Adrenal gland (tissue), 12 donors: Measurements from ENCODE around the gene JOSD2. TPM values are rescaled to one million over a fixed set of nuclear protein-coding genes. Genes with fewer than 3 reads are reported as not detected.

ENCODE experiments used
- DNase-seq, 7 donors: peaks; one replicate each; pipeline ENCODE4 v3.0.0-alpha.2; 2019 to 2020
- H3K27ac ChIP-seq, 5 donors: fragments of 200-600 bp; sonication (generic) in 4 of 5; 1 replicate in 3 of 5; 2 replicates in 2 of 5; pipeline versions ENCODE4 v1.5.1 to v1.8.0; 2016 to 2020; ENCODE audit warnings: mild to moderate bottlenecking in 1 of 5
- H3K27me3 ChIP-seq: fragments of 200-600 bp; 2 replicates; pipeline ENCODE4 v1.8.0; 2021
- H3K36me3 ChIP-seq, 2 donors: fragments of 200-600 bp; replicated peaks in 1 of 2; 1 replicate in 1 of 2; 2 replicates in 1 of 2; pipeline versions ENCODE4 v1.5.1 to v1.8.0; 2018 to 2022
- H3K4me1 ChIP-seq, 2 donors: fragments of 200-600 bp; replicated peaks in 1 of 2; 1 replicate in 1 of 2; 2 replicates in 1 of 2; pipeline versions ENCODE4 v1.5.1 to v1.8.0; 2018 to 2021
- H3K4me3 ChIP-seq, 4 donors: fragments of 200-600 bp; sonication (generic) in 3 of 4; one replicate each; pipeline ENCODE4 v1.5.1; 2016 to 2018
- H3K9me3 ChIP-seq, 3 donors: fragments of 200-600 bp; sonication (generic) in 1 of 3; replicated peaks in 1 of 3; 1 replicate in 2 of 3; 2 replicates in 1 of 3; pipeline versions ENCODE4 v1.5.1 to v1.8.0; 2016 to 2021
- CTCF ChIP-seq, 6 experiments: fragments of 450-650 bp in 4 of 6; fragments of 200-600 bp in 2 of 6; sonication (generic) in 1 of 6; IDR thresholded peaks; 1 replicate in 5 of 6; 2 replicates in 1 of 6; pipeline versions ENCODE4 v1.5.1 to v1.8.0; 2016 to 2021; ENCODE audit warnings: antibody characterized with exemption in 6 of 6, mild to moderate bottlenecking in 2 of 6, moderate library complexity in 1 of 6
- POLR2A ChIP-seq, 2 donors: fragments of 450-650 bp; IDR thresholded peaks; one replicate each; pipeline ENCODE4 v1.6.1; 2017; ENCODE audit warnings: antibody characterized with exemption in 2 of 2, mild to moderate bottlenecking in 2 of 2, moderate library complexity in 1 of 2
- WGBS, 4 donors: extraction: QIAGEN DNeasy Blood & Tissue Kit in 2 of 4; methylation state at CpG; one replicate each; pipeline versions ENCODE4 v1.1.5 to v1.1.7; 2013 to 2017; 5-methylcytosine and 5-hydroxymethylcytosine counted together
- intact Hi-C, 2 donors: fragments of 100-400 bp; cut with DNase I; formaldehyde crosslinking; loops; one replicate each; pipeline versions ENCODE4 v1.14.1 to v1.15.0; 2022 to 2023
- polyA plus RNA-seq, 3 donors: library from polyadenylated mRNA; stranded (reverse); fragments of 200-250 nt in 2 of 3; fragments of 350-450 nt in 1 of 3; fragmentation: Illumina TruSeq in 1 of 3; extraction: RNeasy Lipid Tissue Mini Kit (QIAGEN cat#74804) in 1 of 3; gene quantifications; one replicate each; pipeline ENCODE4 v1.2.3, GENCODE V29; 2013 to 2014
- total RNA-seq, 9 donors: library from RNA; depleted of rRNA in 4 of 9; stranded (reverse); fragments of >200 nt in 4 of 9; fragments of 120-200 nt in 1 of 9; fragmentation: NEBNext Ultra II Directional in 1 of 9; extraction: Animal tissue kit (Norgen Biotek cat#: 25700) in 1 of 9; gene quantifications; one replicate each; pipeline versions ENCODE4 v1.1.0 to v1.2.4, GENCODE V29; 2013 to 2023
- donor health status: healthy with polysubstance abuse.
- donor health status: Bipolar disorder and iron deficiency.
- donor health status: DM: yes; HTN: yes; CAD: no.
- donor health status: DM: no; HTN: no; CAD: no.
- donor health status: DM: no; HTN: no; CAD: no.
- donor health status: DM: yes; HTN: yes; CAD: no.

Gene JOSD2
- total and polyA plus RNA-seq, 12 donors: 1.2 to 70.9 (median 36.6) TPM

DNA sequence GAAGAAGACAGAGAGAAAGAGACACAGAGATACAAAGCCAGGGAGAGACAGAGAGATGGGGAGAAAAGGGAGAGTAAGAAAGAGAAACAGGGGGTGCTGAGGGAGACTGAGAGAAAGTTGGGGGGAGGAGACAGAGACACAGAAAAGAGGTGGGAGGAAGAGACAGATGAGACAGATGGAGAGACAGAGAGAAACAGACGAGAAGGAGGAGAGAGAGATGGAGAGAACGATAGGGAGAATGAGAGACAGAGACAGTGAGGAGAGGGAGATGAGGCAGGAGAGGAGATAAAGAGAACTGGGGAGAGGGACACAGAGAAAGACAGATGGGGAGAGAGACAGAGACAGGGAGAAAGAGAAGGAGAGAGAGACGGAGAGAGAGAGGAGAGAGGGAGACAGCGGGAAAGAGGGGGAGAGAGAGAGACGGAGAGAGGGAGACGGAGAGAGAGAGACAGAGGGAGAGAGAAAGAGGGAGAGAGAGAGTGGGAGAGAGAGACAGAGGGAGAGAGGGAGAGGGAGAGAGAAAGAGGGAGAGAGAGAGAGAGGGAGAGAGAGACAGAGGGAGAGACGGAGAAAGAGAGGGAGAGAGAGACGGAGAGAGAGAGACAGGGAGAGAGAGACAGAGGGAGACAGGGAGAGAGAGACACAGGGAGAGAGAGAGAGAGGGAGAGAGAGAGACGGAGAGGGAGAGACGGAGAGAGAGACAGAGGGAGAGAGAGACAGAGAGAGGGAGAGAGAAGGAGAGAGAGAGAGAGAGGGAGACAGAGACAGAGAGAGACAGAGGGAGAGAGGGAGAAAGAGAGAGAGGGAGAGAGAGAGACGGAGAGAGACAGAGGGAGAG lies 12.6 kb downstream of the JOSD2 start:
- TF ChIP-seq POLR2A (IDR thresholded peaks at IDR 0.05) (no peak), CTCF (IDR thresholded peaks at IDR 0.05) (no peak)
- Histone ChIP-seq H3K4me3 (no peak overlapping the region), H3K4me1 (no peaks in the 10 kb centered on the region), H3K9me3 (no peaks in the 10 kb centered on the region), H3K27ac (no peak overlapping the region), H3K36me3 (no peaks in the 10 kb centered on the region), H3K27me3 (no peaks in the 10 kb centered on the region)
- intact Hi-C loops: no loop called here
- DNase-seq: no peak
- WGBS, 4 donors: 62 to 74% (median 65%) methylated on average over 11 of the region's 11 CpGs

DNA sequence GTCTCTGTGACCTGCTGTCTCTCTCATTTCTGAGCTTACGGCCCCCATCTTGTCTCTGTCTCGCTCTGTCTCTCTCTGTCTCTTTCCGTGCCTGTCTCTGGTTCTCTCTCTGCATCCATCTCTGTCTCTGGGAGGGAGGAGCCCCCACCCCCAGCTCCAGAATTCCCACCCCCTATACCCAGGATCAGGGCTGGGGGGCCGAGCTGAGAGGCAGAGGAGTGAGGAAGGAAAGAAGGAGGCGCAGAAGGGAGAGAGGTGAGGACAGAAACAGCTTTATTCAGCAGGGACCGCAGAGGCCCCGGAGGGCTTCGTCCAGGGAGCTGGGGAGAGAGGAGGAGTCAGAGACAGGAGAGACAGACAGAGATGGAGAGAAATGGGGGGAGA lies 14.0 kb downstream of the JOSD2 start:
- Histone ChIP-seq H3K9me3 (no peaks in the 10 kb centered on the region), H3K36me3 (no peaks in the 10 kb centered on the region), H3K27ac (no peak overlapping the region), H3K27me3 (no peaks in the 10 kb centered on the region), H3K4me3 (no peak overlapping the region), H3K4me1 (no peaks in the 10 kb centered on the region)
- intact Hi-C loops: no loop called here
- DNase-seq: no peak
- 62 to 64% (median 63%) methylated on average over 8 of the region's 8 CpGs for WGBS, 4 donors
- TF ChIP-seq CTCF (IDR thresholded peaks at IDR 0.05) (no peak), POLR2A (IDR thresholded peaks at IDR 0.05) (no peak)

- DNase-seq: no peak
- TF ChIP-seq CTCF (IDR thresholded peaks at IDR 0.05) (no peak), POLR2A (IDR thresholded peaks at IDR 0.05) (no peak)
- no peak overlapping the region for H3K4me3 ChIP-seq
- H3K27ac ChIP-seq: no peak overlapping the region
- H3K9me3 ChIP-seq: no peaks in the 10 kb centered on the region
- intact Hi-C loops: no loop called here
- H3K27me3 ChIP-seq: no peaks in the 10 kb centered on the region
- WGBS, 4 donors: 69 to 76% (median 73%) methylated on average over 25 to 30 of the region's 30 CpGs
- no peaks in the 10 kb centered on the region for H3K4me1 ChIP-seq
- no peaks in the 10 kb centered on the region for H3K36me3 ChIP-seq
Measured at GRCh38 chr19:50496189-50497021, 14.6 kb downstream of the JOSD2 start.

DNA sequence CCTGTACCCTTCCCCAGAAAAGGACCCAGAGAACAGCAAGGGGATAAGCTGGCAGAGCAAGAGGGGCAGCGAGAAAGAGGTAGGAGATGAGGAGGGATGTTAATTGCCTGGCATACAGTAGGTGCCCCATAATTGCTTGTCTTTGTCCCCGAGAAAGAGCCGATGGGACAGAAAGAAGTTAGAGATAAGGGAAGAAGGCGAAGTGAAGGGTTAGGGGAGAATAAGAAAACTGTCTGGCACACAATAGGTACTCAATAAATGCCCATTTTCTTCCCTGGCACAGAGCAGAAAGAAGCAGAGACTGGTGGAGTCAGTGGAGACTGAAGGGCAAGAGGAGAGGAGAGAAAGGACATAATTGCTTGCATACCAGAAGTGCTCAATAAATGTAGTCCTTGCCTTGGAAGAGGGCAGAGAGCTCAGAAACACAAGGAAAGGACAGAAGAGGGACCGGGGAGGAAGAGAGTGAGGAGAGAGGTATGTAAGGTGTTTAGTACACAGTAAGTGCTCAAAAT lies 15.9 kb downstream of the JOSD2 start:
- H3K36me3 ChIP-seq: no peaks in the 10 kb centered on the region
- no peak overlapping the region for H3K4me3 ChIP-seq
- H3K27ac ChIP-seq: no peak overlapping the region
- DNase-seq: no peak
- no peaks in the 10 kb centered on the region for H3K27me3 ChIP-seq
- H3K9me3 ChIP-seq: no peaks in the 10 kb centered on the region
- intact Hi-C loops: no loop called here
- TF ChIP-seq POLR2A (IDR thresholded peaks at IDR 0.05) (no peak), CTCF (IDR thresholded peaks at IDR 0.05) (no peak)
- 73 to 88% (median 84%) methylated on average over 5 of the region's 5 CpGs for WGBS, 4 donors
- no peaks in the 10 kb centered on the region for H3K4me1 ChIP-seq
